Activated T-cell treated with anti-CD3 and anti-CD28 coated beads, Interleukin-2, amount 50 U/mL, for 72 hours (primary cell): ENCODE results near the gene TSPAN14. TPM values are rescaled to one million over a fixed set of nuclear protein-coding genes. Genes with fewer than 3 reads are reported as not detected.

Source experiments
- ATAC-seq, 2 donors: fragments of 150-1000 bp; cut with Tn5 transposase; replicated peaks in 1 of 2; 2 replicates each; pipeline ENCODE4 v1.10.0; 2021; ENCODE audit warnings: moderate library complexity in 2 of 2, mild to moderate bottlenecking in 1 of 2
- DNase-seq, 2 donors: peaks; one replicate each; pipeline ENCODE4 v3.0.0; 2021 to 2022; ENCODE audit warnings: mixed read lengths in 1 of 2
- H3K27ac Mint-ChIP-seq: one replicate; pipeline ENCODE4 v1.8.0; 2022; ENCODE audit warnings: mild to moderate bottlenecking, moderate library complexity, mixed read lengths
- H3K27me3 Mint-ChIP-seq: one replicate; pipeline ENCODE4 v1.8.0; 2022; ENCODE audit warnings: low read depth, mixed read lengths
- H3K36me3 Mint-ChIP-seq, 2 donors: one replicate each; pipeline ENCODE4 v1.8.0; 2022; ENCODE audit warnings: mixed read lengths in 2 of 2, mild to moderate bottlenecking in 1 of 2; ENCODE audit not compliant: insufficient read depth in 2 of 2
- H3K4me1 Mint-ChIP-seq: one replicate; pipeline ENCODE4 v1.8.0; 2022; ENCODE audit warnings: low read depth, mixed read lengths
- H3K4me3 Mint-ChIP-seq, 2 donors: one replicate each; pipeline ENCODE4 v1.8.0; 2022; ENCODE audit warnings: mild to moderate bottlenecking in 2 of 2, mixed read lengths in 2 of 2, moderate library complexity in 2 of 2
- H3K9me3 Mint-ChIP-seq, 2 donors: one replicate each; pipeline ENCODE4 v1.8.0; 2022; ENCODE audit warnings: mixed read lengths in 2 of 2
- total RNA-seq, 2 donors: library from RNA; stranded (reverse); gene quantifications; one replicate each; pipeline ENCODE4 v1.2.3, GENCODE V29; 2022

TSPAN14 gene
- total RNA-seq, 2 donors from 2014 or later: 44.2 to 47.8 TPM

- DNase-seq: no peak
- no peaks in the 10 kb centered on the region for H3K27me3 Mint-ChIP-seq
- ATAC-seq: no peak
- H3K4me1 Mint-ChIP-seq: peaks cover 100% of the 10 kb centered on the region
- H3K27ac Mint-ChIP-seq: peak overlapping the region; percentile 93
- peaks cover 3 to 4% of the 10 kb centered on the region in 2 donors for H3K36me3 Mint-ChIP-seq
- H3K4me3 Mint-ChIP-seq: peak overlapping the region; percentile 69 to 84
- H3K9me3 Mint-ChIP-seq: no peaks in the 10 kb centered on the region
Observed at GRCh38 chr10:80462299-80462980, 8.3 kb downstream of the TSPAN14 start.

GRCh38 chr10:80462981-80463741, 9.1 kb downstream of the TSPAN14 start:
- no peaks in the 10 kb centered on the region for H3K9me3 Mint-ChIP-seq
- peak; percentile 62 to 69 for ATAC-seq
- no peak for DNase-seq

GRCh38 chr10:80463868-80464267, 9.8 kb downstream of the TSPAN14 start:
- Mint-ChIP-seq H3K4me3 (peak overlapping the region; percentile 84), H3K36me3 (peaks cover 3 to 4% of the 10 kb centered on the region in 2 donors), H3K9me3 (no peaks in the 10 kb centered on the region), H3K27me3 (no peaks in the 10 kb centered on the region), H3K4me1 (peaks cover 100% of the 10 kb centered on the region), H3K27ac (peak overlapping the region; percentile 74)
- ATAC-seq (no peak), DNase-seq (no peak)

More at GRCh38 chr10:80462981-80463741, 9.1 kb downstream of the TSPAN14 start:
- H3K27ac Mint-ChIP-seq: peak overlapping the region; percentile 86
- no peaks in the 10 kb centered on the region for H3K27me3 Mint-ChIP-seq
- peaks cover 3 to 4% of the 10 kb centered on the region in 2 donors for H3K36me3 Mint-ChIP-seq
- peaks cover 100% of the 10 kb centered on the region for H3K4me1 Mint-ChIP-seq
- peak overlapping the region; percentile 84 for H3K4me3 Mint-ChIP-seq

GRCh38 chr10:80464557-80465450, 10.7 kb downstream of the TSPAN14 start:
- DNase-seq: no peak
- H3K4me3 Mint-ChIP-seq: peak overlapping the region; percentile 84
- H3K27me3 Mint-ChIP-seq: no peaks in the 10 kb centered on the region
- H3K27ac Mint-ChIP-seq: peak overlapping the region; percentile 88
- peaks cover 6 to 7% of the 10 kb centered on the region in 2 donors for H3K36me3 Mint-ChIP-seq
- H3K9me3 Mint-ChIP-seq: no peaks in the 10 kb centered on the region
- ATAC-seq: no peak
- H3K4me1 Mint-ChIP-seq: peaks cover 100% of the 10 kb centered on the region

- ATAC-seq (peak in 1 of 2 donors; percentile 3), DNase-seq (no peak)
- peaks cover 99% of the 10 kb centered on the region for H3K4me1 Mint-ChIP-seq
- peak overlapping the region; percentile 84 for H3K4me3 Mint-ChIP-seq
- H3K27ac Mint-ChIP-seq: peak overlapping the region; percentile 88
- H3K9me3 Mint-ChIP-seq: no peaks in the 10 kb centered on the region
- peaks cover 6 to 11% of the 10 kb centered on the region in 2 donors for H3K36me3 Mint-ChIP-seq
- H3K27me3 Mint-ChIP-seq: no peaks in the 10 kb centered on the region
Observed at GRCh38 chr10:80465451-80465835, 11.3 kb downstream of the TSPAN14 start.

- peak; percentile 51 to 72 for ATAC-seq
- peaks cover 6 to 12% of the 10 kb centered on the region in 2 donors for H3K36me3 Mint-ChIP-seq
- peaks cover 99% of the 10 kb centered on the region for H3K4me1 Mint-ChIP-seq
Observed at GRCh38 chr10:80465839-80466590, 11.9 kb downstream of the TSPAN14 start.

GRCh38 chr10:80466724-80467326, 12.7 kb downstream of the TSPAN14 start:
- Mint-ChIP-seq H3K27ac (peak overlapping the region; percentile 85), H3K27me3 (no peaks in the 10 kb centered on the region), H3K4me3 (peak overlapping the region; percentile 84), H3K36me3 (peaks cover 6 to 17% of the 10 kb centered on the region in 2 donors), H3K4me1 (peaks cover 99% of the 10 kb centered on the region), H3K9me3 (no peaks in the 10 kb centered on the region)
- no peak for DNase-seq
- ATAC-seq: no peak

More at GRCh38 chr10:80465839-80466590, 11.9 kb downstream of the TSPAN14 start:
- Mint-ChIP-seq H3K27ac (peak overlapping the region; percentile 85), H3K9me3 (no peaks in the 10 kb centered on the region), H3K4me3 (peak overlapping the region; percentile 84), H3K27me3 (no peaks in the 10 kb centered on the region)
- peak in 1 of 2 donors; percentile 58 for DNase-seq

- peaks cover 6 to 17% of the 10 kb centered on the region in 2 donors for H3K36me3 Mint-ChIP-seq
Observed at GRCh38 chr10:80468002-80468401, 13.9 kb downstream of the TSPAN14 start.

GRCh38 chr10:80468806-80469421, 14.8 kb downstream of the TSPAN14 start:
- H3K27me3 Mint-ChIP-seq: no peaks in the 10 kb centered on the region
- ATAC-seq (no peak), DNase-seq (no peak)
- H3K27ac Mint-ChIP-seq: peak overlapping the region; percentile 88
- peaks cover 99% of the 10 kb centered on the region for H3K4me1 Mint-ChIP-seq
- no peaks in the 10 kb centered on the region for H3K9me3 Mint-ChIP-seq
- H3K36me3 Mint-ChIP-seq: peaks cover 4 to 13% of the 10 kb centered on the region in 2 donors
- H3K4me3 Mint-ChIP-seq: peak overlapping the region; percentile 84

More at GRCh38 chr10:80468002-80468401, 13.9 kb downstream of the TSPAN14 start:
- peaks cover 99% of the 10 kb centered on the region for H3K4me1 Mint-ChIP-seq
- peak overlapping the region; percentile 85 for H3K27ac Mint-ChIP-seq
- peak; percentile 69 to 71 for DNase-seq
- peak overlapping the region; percentile 84 for H3K4me3 Mint-ChIP-seq
- H3K27me3 Mint-ChIP-seq: no peaks in the 10 kb centered on the region
- H3K9me3 Mint-ChIP-seq: no peaks in the 10 kb centered on the region
- peak in 1 of 2 donors; percentile 29 for ATAC-seq

- no peak for ATAC-seq
- H3K4me1 Mint-ChIP-seq: peaks cover 98% of the 10 kb centered on the region
- no peaks in the 10 kb centered on the region for H3K9me3 Mint-ChIP-seq
- peaks cover 4 to 21% of the 10 kb centered on the region in 2 donors for H3K36me3 Mint-ChIP-seq
- peak overlapping the region; percentile 39 for H3K27ac Mint-ChIP-seq
- no peak for DNase-seq
- H3K4me3 Mint-ChIP-seq: peak overlapping the region in 1 of 2 donors; percentile 30
- H3K27me3 Mint-ChIP-seq: no peaks in the 10 kb centered on the region
Observed at GRCh38 chr10:80470266-80470665, 16.2 kb downstream of the TSPAN14 start.

- H3K27me3 Mint-ChIP-seq: no peaks in the 10 kb centered on the region
- H3K4me1 Mint-ChIP-seq: peaks cover 91% of the 10 kb centered on the region
- DNase-seq (peak in 1 of 2 donors; percentile 67), ATAC-seq (peak; percentile 56 to 57)
- no peaks in the 10 kb centered on the region for H3K9me3 Mint-ChIP-seq
- H3K36me3 Mint-ChIP-seq: peaks cover 4 to 21% of the 10 kb centered on the region in 2 donors
- peak overlapping the region; percentile 82 to 88 for H3K4me3 Mint-ChIP-seq
- H3K27ac Mint-ChIP-seq: peak overlapping the region; percentile 98
Observed at GRCh38 chr10:80471001-80471400, 16.9 kb downstream of the TSPAN14 start.
